GM06990 (cell line): ENCODE results near the gene NTSR1.

Experiments
- DNase-seq: peaks from one replicate; pipeline ENCODE4 v3.0.0-alpha.2; 2011; ENCODE audit not compliant: insufficient read length; ENCODE audit errors: extremely low read depth
- H3K27me3 ChIP-seq: replicated peaks from 2 replicates; pipeline ENCODE4 v1.6.0; 2011; ENCODE audit warnings: low read length; ENCODE audit not compliant: control insufficient read depth, insufficient read depth
- H3K36me3 ChIP-seq: 2 replicates; pipeline ENCODE4 v1.5.1; 2011; ENCODE audit warnings: low read length; ENCODE audit not compliant: control insufficient read depth, insufficient read depth
- H3K4me3 ChIP-seq: replicated peaks from 2 replicates; pipeline ENCODE4 v1.5.1; 2011; ENCODE audit warnings: low read depth, mild to moderate bottlenecking, control low read depth, low read length
- CTCF ChIP-seq: IDR thresholded peaks from 2 replicates; pipeline ENCODE4 v1.5.1; 2011; ENCODE audit warnings: low read length, control low read depth, mild to moderate bottlenecking, inconsistent platforms; ENCODE audit not compliant: insufficient read depth, poor library complexity, severe bottlenecking

Gene NTSR1

DNA sequence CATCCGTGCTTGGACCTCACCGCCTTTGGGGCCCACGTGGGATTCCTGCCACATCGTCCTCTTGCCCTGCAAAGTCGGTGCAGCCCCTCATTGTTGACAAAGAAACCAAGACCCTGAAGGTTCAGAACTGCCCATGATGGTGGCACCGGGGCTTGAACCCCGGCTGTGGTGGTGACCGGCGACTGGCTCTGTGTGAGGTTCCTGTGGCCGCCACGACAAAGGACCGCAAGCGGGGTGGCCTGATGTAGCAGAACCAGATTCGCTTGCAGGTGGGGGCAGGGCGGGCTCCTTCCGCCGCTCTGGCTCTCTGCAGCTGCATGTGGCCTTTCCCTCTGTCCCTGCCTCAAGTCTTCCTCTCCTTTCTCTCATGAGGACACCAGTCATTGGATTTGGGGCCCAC, 37.6 kb upstream of the NTSR1 start:
- Histone ChIP-seq H3K27me3 (no peaks in the 10 kb centered on the region), H3K4me3 (no peak overlapping the region), H3K36me3 (peaks cover 8% of the 10 kb centered on the region)
- no peak for TF ChIP-seq CTCF
- no peak for DNase-seq

- peaks cover 8% of the 10 kb centered on the region for H3K36me3 ChIP-seq
- TF ChIP-seq CTCF = no peak
- no peak overlapping the region for H3K4me3 ChIP-seq
- no peak for DNase-seq
- no peaks in the 10 kb centered on the region for H3K27me3 ChIP-seq
These were observed 36.9 kb upstream of the NTSR1 start for GRCh38 chr20:62671765-62672164.

- TF ChIP-seq CTCF = no peak
- no peak overlapping the region for H3K4me3 ChIP-seq
- peaks cover 5% of the 10 kb centered on the region; the same call in 1 of the 2 replicates for H3K36me3 ChIP-seq
- no peaks in the 10 kb centered on the region for H3K27me3 ChIP-seq
- no peak for DNase-seq
These were observed 34.3 kb upstream of the NTSR1 start for GRCh38 chr20:62674370-62674769.

- TF ChIP-seq CTCF = no peak
- DNase-seq = no peak
- H3K4me3 ChIP-seq = no peak overlapping the region
- peaks cover 5% of the 10 kb centered on the region; the same call in 1 of the 2 replicates for H3K36me3 ChIP-seq
- H3K27me3 ChIP-seq = no peaks in the 10 kb centered on the region
These were observed 33.3 kb upstream of the NTSR1 start for GRCh38 chr20:62675156-62675876.

GRCh38 chr20:62675877-62676260, 32.8 kb upstream of the NTSR1 start:
- no peak for DNase-seq
- Histone ChIP-seq H3K36me3 (peaks cover 2% of the 10 kb centered on the region; the same call in 1 of the 2 replicates), H3K27me3 (no peaks in the 10 kb centered on the region), H3K4me3 (no peak overlapping the region)
- TF ChIP-seq CTCF = no peak

GRCh38 chr20:62676976-62677375, 31.7 kb upstream of the NTSR1 start:
- Histone ChIP-seq H3K4me3 (no peak overlapping the region), H3K27me3 (no peaks in the 10 kb centered on the region), H3K36me3 (no peaks in the 10 kb centered on the region)
- no peak for DNase-seq
- TF ChIP-seq CTCF = no peak
